HepG2 (cell line): Measurements from ENCODE around the gene NEDD8. TPM values are rescaled to one million over a fixed set of nuclear protein-coding genes. Genes with fewer than 3 reads are reported as not detected.

Experiments used
- ADNP ChIP-seq: sonication (generic); formaldehyde crosslinking; IDR thresholded peaks from 2 replicates; pipeline ENCODE4 v1.4.0; 2020; ENCODE audit warnings: missing genetic modification reagents
- AGO1 ChIP-seq: fragments of 200-400 bp; formaldehyde crosslinking; IDR thresholded peaks from 2 replicates; pipeline ENCODE4 v1.6.1; 2017; ENCODE audit warnings: mild to moderate bottlenecking, low read depth, low read length, moderate library complexity; ENCODE audit not compliant: poor library complexity, severe bottlenecking
- ARHGAP35 ChIP-seq: sonication (generic); formaldehyde crosslinking; IDR thresholded peaks from 2 replicates; pipeline ENCODE4 v1.9.0; 2022; ENCODE audit warnings: mild to moderate bottlenecking, inconsistent platforms, moderate library complexity, missing genetic modification reagents, borderline replicate concordance
- CEBPB ChIP-seq: IDR thresholded peaks from 2 replicates; pipeline ENCODE4 v1.6.1; 2011; ENCODE audit warnings: low read depth, low read length, improper control_type of control experiment, borderline replicate concordance
- CENPT ChIP-seq: sonication (generic); formaldehyde crosslinking; IDR thresholded peaks from 2 replicates; pipeline ENCODE4 v1.8.0; 2022; ENCODE audit warnings: low read depth, mild to moderate bottlenecking, moderate library complexity, missing genetic modification reagents
- HNF4A ChIP-seq: sonication (generic); formaldehyde crosslinking; IDR thresholded peaks from 2 replicates; pipeline ENCODE4 v1.4.0; 2020; ENCODE audit warnings: missing genetic modification reagents
- KLF11 ChIP-seq: IDR thresholded peaks from 2 replicates; pipeline ENCODE4 v1.6.1; 2016; ENCODE audit warnings: missing compliant biosample characterization
- MED8 ChIP-seq: sonication (generic); formaldehyde crosslinking; IDR thresholded peaks from 2 replicates; pipeline ENCODE4 v1.8.1; 2023; ENCODE audit warnings: mild to moderate bottlenecking, missing genetic modification reagents; ENCODE audit not compliant: insufficient replicate concordance
- NFKB2 ChIP-seq: sonication (generic); formaldehyde crosslinking; IDR thresholded peaks from 2 replicates; pipeline ENCODE4 v1.4.0; 2020; ENCODE audit warnings: missing genetic modification reagents, borderline replicate concordance
- TSC22D2 ChIP-seq: sonication (generic); formaldehyde crosslinking; IDR thresholded peaks from 2 replicates; pipeline ENCODE4 v1.5.1; 2020; ENCODE audit warnings: missing genetic modification reagents, mild to moderate bottlenecking, borderline replicate concordance
- YY1 ChIP-seq: IDR thresholded peaks from 2 replicates; pipeline ENCODE4 v1.6.1; 2011; ENCODE audit warnings: low read length, low read depth, moderate library complexity, mild to moderate bottlenecking; ENCODE audit not compliant: insufficient read depth, insufficient replicate concordance
- ZBTB49 ChIP-seq: sonication (generic); formaldehyde crosslinking; IDR thresholded peaks from 2 replicates; pipeline ENCODE4 v1.4.0; 2020; ENCODE audit warnings: missing genetic modification reagents, borderline replicate concordance
- ZFP36L2 ChIP-seq: sonication (generic); formaldehyde crosslinking; IDR thresholded peaks from 2 replicates; pipeline ENCODE4 v1.4.0; 2020; ENCODE audit warnings: missing genetic modification reagents
- ZFX ChIP-seq: sonication (generic); formaldehyde crosslinking; IDR thresholded peaks from 2 replicates; pipeline ENCODE4 v1.4.0; 2020; ENCODE audit warnings: mild to moderate bottlenecking, low read depth, missing genetic modification reagents, moderate library complexity
- ZHX1 ChIP-seq: sonication (generic); formaldehyde crosslinking; IDR thresholded peaks from 2 replicates; pipeline ENCODE4 v1.8.1; 2022; ENCODE audit warnings: low read depth, mild to moderate bottlenecking, missing genetic modification reagents
- ZNF12 ChIP-seq: sonication (generic); formaldehyde crosslinking; IDR thresholded peaks from 2 replicates; pipeline ENCODE4 v1.5.0; 2020; ENCODE audit warnings: missing genetic modification reagents
- ZNF598 ChIP-seq: sonication (generic); formaldehyde crosslinking; IDR thresholded peaks from 2 replicates; pipeline ENCODE4 v1.5.1; 2020; ENCODE audit warnings: mild to moderate bottlenecking, missing genetic modification reagents, borderline replicate concordance
- ZNF687 ChIP-seq: sonication (generic); formaldehyde crosslinking; IDR thresholded peaks from 2 replicates; pipeline ENCODE4 v1.5.1; 2020; ENCODE audit warnings: mild to moderate bottlenecking, missing genetic modification reagents, moderate library complexity
- ZNF788 ChIP-seq: sonication (generic); formaldehyde crosslinking; IDR thresholded peaks from 2 replicates; pipeline ENCODE4 v1.5.0; 2020; ENCODE audit warnings: mild to moderate bottlenecking, missing genetic modification reagents, borderline replicate concordance
- polyA plus RNA-seq, 8 experiments: library from polyadenylated mRNA; depleted of rRNA in 3 of 8; stranded (reverse) in 7 of 8; unstranded in 1 of 8; fragments of >200 nt; fragmentation: Illumina TruSeq in 4 of 8; extraction: Trizol in 4 of 8; gene quantifications; 2 replicates each; pipeline versions ENCODE4 v1.2.1 to v1.2.3, GENCODE V29; 2011 to 2016; ENCODE audit warnings: low read depth in 4 of 8, missing spikeins in 1 of 8, mixed read lengths in 1 of 8; ENCODE audit not compliant: insufficient read depth in 1 of 8
- total RNA-seq, 5 experiments: library from RNA; depleted of rRNA; stranded (reverse); fragments of >200 nt; fragmentation: Illumina TruSeq; extraction: Trizol; gene quantifications; 2 replicates each; pipeline ENCODE4 v1.2.3, GENCODE V29; 2016; ENCODE audit warnings: low read depth in 1 of 5

Gene NEDD8
- total and polyA plus RNA-seq, 2 of the 13 experiments (the other 11 are each of a cell fraction or from before 2014, with no cell fraction given), result 535 to 713 TPM

- TF ChIP-seq AGO1, result peak; percentile 26
- TF ChIP-seq ZBTB49, result no peak; the same call in 1 of the 2 replicates
- TF ChIP-seq HNF4A, result peak; percentile 90
- TF ChIP-seq TSC22D2 (CRISPR knock-in tag), result no peak
- TF ChIP-seq ZFX (CRISPR knock-in tag), result peak; percentile 69; the same call in 1 of the 2 replicates
- TF ChIP-seq CEBPB, result peak; percentile 50; the same call in 1 of the 2 replicates
- TF ChIP-seq ZNF598 (CRISPR knock-in tag), result peak; percentile 70; the same call in 1 of the 2 replicates
- TF ChIP-seq ZHX1 (CRISPR knock-in tag), result peak; percentile 43; the same call in 1 of the 2 replicates
- peak; percentile 68 for TF ChIP-seq YY1
- peak; percentile 78; the same call in 1 of the 2 replicates for TF ChIP-seq ARHGAP35 (CRISPR knock-in tag)
- TF ChIP-seq MED8 (CRISPR knock-in tag), result no peak
- TF ChIP-seq ADNP (CRISPR knock-in tag), result no peak
- TF ChIP-seq NFKB2 (CRISPR knock-in tag), result peak; percentile 84; the same call in 1 of the 2 replicates
- no peak for TF ChIP-seq CENPT (CRISPR knock-in tag)
- TF ChIP-seq ZNF687, result peak; percentile 95
- TF ChIP-seq ZNF788 (CRISPR knock-in tag), result no peak
- TF ChIP-seq ZFP36L2 (CRISPR knock-in tag), result no peak
- no peak for TF ChIP-seq KLF11 (CRISPR knock-in tag)
- TF ChIP-seq ZNF12 (CRISPR knock-in tag), result peak; percentile 11; the same call in 1 of the 2 replicates
Observed at GRCh38 chr14:24252289-24253124, 20.3 kb upstream of the NEDD8 start (continued).
